Measurements from ENCODE around the gene CAVIN4. TPM values are rescaled to one million over a fixed set of nuclear protein-coding genes. Genes with fewer than 3 reads are reported as not detected.

Gene CAVIN4
- total RNA-seq, 1 donor from 2014 or later, result 0.98 TPM

DNA sequence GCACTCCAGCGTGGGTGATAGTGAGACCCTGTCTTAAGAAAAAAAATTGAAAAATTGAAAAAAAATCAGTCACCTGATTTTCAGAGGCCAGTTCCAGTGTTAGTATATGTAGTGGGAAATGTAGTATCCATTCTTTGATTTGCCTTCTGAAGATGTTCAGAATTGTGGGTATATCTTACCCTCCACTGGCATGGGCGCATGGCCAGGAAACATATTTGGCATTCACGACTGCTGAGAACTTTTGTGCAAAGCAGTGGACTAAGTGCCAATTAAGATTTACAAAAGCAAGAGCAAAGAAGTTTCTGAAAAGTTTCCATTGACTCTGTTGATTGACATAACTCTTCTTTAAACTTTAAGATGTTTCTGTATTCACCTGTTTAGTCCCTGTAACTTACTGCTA lies 2.4 kb downstream of the CAVIN4 start:
- no peak for DNase-seq (ENCODE audit: low read depth)
- TF ChIP-seq, protein P1, sequence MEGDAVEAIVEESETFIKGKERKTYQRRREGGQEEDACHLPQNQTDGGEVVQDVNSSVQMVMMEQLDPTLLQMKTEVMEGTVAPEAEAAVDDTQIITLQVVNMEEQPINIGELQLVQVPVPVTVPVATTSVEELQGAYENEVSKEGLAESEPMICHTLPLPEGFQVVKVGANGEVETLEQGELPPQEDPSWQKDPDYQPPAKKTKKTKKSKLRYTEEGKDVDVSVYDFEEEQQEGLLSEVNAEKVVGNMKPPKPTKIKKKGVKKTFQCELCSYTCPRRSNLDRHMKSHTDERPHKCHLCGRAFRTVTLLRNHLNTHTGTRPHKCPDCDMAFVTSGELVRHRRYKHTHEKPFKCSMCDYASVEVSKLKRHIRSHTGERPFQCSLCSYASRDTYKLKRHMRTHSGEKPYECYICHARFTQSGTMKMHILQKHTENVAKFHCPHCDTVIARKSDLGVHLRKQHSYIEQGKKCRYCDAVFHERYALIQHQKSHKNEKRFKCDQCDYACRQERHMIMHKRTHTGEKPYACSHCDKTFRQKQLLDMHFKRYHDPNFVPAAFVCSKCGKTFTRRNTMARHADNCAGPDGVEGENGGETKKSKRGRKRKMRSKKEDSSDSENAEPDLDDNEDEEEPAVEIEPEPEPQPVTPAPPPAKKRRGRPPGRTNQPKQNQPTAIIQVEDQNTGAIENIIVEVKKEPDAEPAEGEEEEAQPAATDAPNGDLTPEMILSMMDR (conservative IDR thresholded peaks at IDR 0.05; ENCODE audit: low read depth, low read length), result no peak
- H3K4me3 ChIP-seq (ENCODE audit: low read depth, low read length), result no peak overlapping the region

DNA sequence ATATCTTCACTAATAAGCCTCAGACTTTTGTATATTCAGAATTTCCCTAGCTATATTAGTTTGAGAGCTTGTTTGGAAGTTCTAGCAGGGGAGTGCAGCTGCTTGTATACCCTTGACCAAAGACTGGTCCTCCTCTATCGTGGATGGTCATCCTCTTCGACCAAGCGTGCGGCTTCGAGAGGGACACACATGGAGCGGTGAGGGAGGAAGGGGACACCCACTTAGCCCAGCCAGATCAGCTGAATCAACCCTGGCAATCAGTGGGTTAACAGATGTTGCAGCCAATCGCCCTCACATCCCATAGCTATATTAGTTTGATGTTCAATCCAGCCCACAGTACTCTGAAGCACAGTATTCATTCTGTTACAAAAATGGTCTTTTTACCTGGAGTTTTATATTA lies 3.2 kb downstream of the CAVIN4 start:
- TF ChIP-seq, protein P1 (conservative IDR thresholded peaks at IDR 0.05; ENCODE audit: low read depth, low read length), result no peak
- no peak overlapping the region for H3K4me3 ChIP-seq (ENCODE audit: low read depth, low read length)
- DNase-seq (ENCODE audit: low read depth), result no peak

DNA sequence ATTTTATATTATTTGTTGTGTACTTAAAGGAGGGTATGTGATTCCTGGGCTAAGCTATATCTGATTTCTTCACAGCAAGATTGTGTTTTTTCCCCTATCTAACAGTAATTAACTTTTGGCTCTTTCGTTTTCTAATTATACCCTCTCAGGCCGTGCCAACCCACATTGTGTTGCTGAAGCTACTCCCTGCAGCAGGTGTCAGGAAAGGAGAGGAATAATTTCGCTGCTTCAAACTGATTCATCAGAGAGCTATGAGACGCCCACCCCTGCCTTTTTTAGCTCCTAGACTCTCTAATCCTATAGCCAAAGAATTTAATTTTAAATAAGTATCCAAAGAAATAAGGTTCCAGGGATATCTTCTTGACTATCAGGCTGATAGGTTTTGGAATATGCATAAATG lies 3.8 kb downstream of the CAVIN4 start:
- no peak for DNase-seq (ENCODE audit: low read depth)
- H3K4me3 ChIP-seq (ENCODE audit: low read depth, low read length), result no peak overlapping the region
- TF ChIP-seq, protein P1 (conservative IDR thresholded peaks at IDR 0.05; ENCODE audit: low read depth, low read length), result no peak

DNA sequence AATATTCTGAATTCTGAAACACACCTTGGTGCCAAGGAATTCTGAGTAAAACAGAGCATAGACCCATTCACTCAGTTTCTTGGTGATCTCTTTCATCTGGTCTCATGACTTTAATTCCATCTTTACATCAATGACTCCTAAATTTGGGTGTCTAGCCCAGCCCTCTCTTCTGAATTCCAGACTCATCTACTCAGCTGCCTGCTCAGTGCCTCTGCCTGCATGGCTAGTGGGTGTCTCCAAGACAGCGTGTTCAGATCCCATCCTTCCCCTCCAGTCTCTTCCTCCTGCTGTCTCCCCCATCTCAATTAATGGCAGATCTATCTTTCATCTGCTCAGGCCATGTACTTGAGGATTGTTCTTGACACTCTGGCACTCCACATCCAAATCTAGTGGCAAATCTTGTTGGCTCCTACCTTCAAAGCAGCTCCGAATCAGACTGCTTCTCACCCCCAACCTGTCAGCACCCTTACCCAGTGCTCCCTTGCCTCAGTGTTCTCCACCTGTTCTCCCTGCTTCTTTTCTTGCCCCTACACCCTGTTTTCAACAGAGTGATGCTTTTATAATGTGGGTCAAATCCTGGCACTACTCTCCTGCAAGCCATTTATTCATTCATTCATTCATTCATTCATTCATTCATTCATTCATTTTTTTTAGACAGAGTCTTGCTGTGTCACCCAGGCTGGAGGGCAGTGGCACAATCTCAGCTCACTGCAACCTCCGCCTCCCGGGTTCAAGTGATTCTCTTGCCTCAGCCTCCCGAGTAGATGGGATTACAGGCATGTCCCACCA lies 5.3 kb downstream of the CAVIN4 start:
- DNase-seq (ENCODE audit: low read depth), result no peak
- TF ChIP-seq, protein P1 (conservative IDR thresholded peaks at IDR 0.05; ENCODE audit: low read depth, low read length), result no peak
- no peak overlapping the region for H3K4me3 ChIP-seq (ENCODE audit: low read depth, low read length)

DNA sequence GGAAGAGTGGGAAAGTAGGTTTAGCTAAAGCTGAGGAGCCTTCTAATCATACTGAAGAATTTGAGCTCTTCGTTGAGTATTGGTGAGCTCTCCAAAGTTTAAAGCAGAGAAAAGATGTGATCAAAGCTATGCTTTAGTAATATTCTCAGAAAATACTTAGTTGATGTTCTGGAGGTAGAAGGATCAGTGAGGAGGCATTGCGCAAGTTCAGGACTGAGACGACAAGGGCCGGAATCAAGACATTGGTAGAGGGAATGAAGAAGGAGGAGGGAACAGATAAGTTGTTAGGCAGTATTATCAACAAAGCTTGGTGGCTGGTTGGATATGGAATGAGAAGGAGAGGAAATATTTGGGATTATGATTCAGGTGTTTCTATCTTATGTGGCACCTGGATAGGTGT lies 7.1 kb downstream of the CAVIN4 start:
- no peak for DNase-seq (ENCODE audit: low read depth)

DNA sequence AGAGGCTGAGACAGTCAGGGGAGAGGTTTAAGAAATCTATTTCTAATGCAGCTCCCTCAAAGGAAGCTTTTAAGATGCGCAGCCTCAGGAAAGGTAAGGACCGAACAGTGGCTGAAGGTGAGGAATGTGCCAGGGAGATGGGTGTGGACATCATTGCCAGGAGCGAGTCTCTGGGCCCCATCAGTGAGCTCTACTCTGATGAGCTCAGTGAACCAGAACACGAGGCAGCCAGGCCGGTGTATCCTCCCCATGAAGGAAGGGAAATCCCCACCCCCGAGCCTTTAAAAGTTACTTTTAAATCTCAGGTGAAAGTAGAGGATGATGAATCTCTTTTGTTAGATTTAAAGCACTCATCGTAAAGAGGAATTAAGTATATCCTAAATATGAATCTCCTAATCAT lies 8.2 kb downstream of the CAVIN4 start:
- TF ChIP-seq, protein P1 (conservative IDR thresholded peaks at IDR 0.05; ENCODE audit: low read depth, low read length), result no peak
- no peak overlapping the region for H3K4me3 ChIP-seq (ENCODE audit: low read depth, low read length)
- no peak for DNase-seq (ENCODE audit: low read depth)

More for the DNA sequence above, 7.1 kb downstream of the CAVIN4 start:
- H3K4me3 ChIP-seq (ENCODE audit: low read depth, low read length), result no peak overlapping the region
- TF ChIP-seq, protein P1 (conservative IDR thresholded peaks at IDR 0.05; ENCODE audit: low read depth, low read length), result no peak

DNA sequence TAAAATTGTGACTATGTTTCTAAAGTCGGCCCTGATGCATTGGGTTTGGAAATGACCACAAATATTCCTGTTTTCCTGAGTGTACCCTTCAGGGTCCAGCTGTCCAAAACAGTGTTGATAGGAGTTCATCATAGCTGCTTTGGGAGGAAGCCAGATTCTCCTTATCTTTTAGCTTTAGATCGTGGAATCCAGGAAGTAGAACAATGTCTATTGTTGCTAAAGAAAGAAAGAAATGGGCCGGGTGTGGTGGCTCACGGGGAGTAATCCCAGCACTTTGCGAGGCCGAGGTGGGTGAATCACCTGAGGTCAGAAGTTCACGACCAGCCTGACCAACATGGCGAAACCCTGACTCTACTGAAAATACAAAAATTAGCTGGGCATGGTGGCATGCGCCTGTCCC lies 9.5 kb downstream of the CAVIN4 start:
- TF ChIP-seq, protein P1 (conservative IDR thresholded peaks at IDR 0.05; ENCODE audit: low read depth, low read length), result no peak
- DNase-seq (ENCODE audit: low read depth), result no peak
- no peak overlapping the region for H3K4me3 ChIP-seq (ENCODE audit: low read depth, low read length)
